B cell (primary cell): Measurements from ENCODE around the gene MOB2.

Experiments
- CTCF ChIP-seq: fragments of 200-600 bp; IDR thresholded peaks from one replicate; pipeline ENCODE4 v1.8.0; 2022; ENCODE audit warnings: antibody characterized with exemption, mild to moderate bottlenecking
- EZH2 ChIP-seq: IDR thresholded peaks from 2 replicates; pipeline ENCODE4 v1.6.1; 2012; ENCODE audit warnings: borderline replicate concordance, low read depth, mild to moderate bottlenecking, moderate library complexity, low read length; ENCODE audit not compliant: insufficient read depth, poor library complexity, severe bottlenecking

GRCh38 chr11:1480555-1481482, 5.8 kb downstream of the MOB2 start:
- TF ChIP-seq CTCF (no peak), EZH2 (no peak)
